ENCODE data around the gene CAMK1D. TPM values are rescaled to one million over a fixed set of nuclear protein-coding genes. Genes with fewer than 3 reads are reported as not detected.

CAMK1D gene
- total and polyA plus RNA-seq, 10 of the 15 experiments (the other 5 are each of a cell fraction or from before 2014, with no cell fraction given), result 2.1 to 35.5 (median 14.7) TPM

- Histone ChIP-seq H3K9ac (ENCODE audit: control insufficient read depth, insufficient read depth, low read length) (no peak overlapping the region), H3K9me3 (replicated peaks; ENCODE audit: control insufficient read depth, insufficient read depth, low read length) (no peaks in the 10 kb centered on the region; the same call in 2 of the 3 replicates), H3K4me3 (no peak overlapping the region), H4K20me1 (ENCODE audit: control insufficient read depth, insufficient read depth) (no peaks in the 10 kb centered on the region), H3K27ac (ENCODE audit: control insufficient read depth, insufficient read depth) (no peak overlapping the region), H3K79me2 (ENCODE audit: control insufficient read depth, insufficient read depth, low read length) (peaks cover 34% of the 10 kb centered on the region), H3K4me1 (ENCODE audit: control insufficient read depth, insufficient read depth, low read length) (peaks cover 18% of the 10 kb centered on the region), H3K27me3 (replicated peaks in 1 of 2; ENCODE audit: control insufficient read depth in 2 of 2, insufficient read depth in 2 of 2, low read length in 1 of 2) (no peaks in the 10 kb centered on the region), H3K36me3 (ENCODE audit: control insufficient read depth in 2 of 2, insufficient read depth in 2 of 2, low read length in 1 of 2) (no peaks in the 10 kb centered on the region), H3K4me2 (ENCODE audit: control insufficient read depth, insufficient read depth) (no peak overlapping the region), H2AFZ (ENCODE audit: control insufficient read depth, low read depth, low read length) (no peak overlapping the region)
- ChIA-PET SMC1A (ENCODE audit: uncharacterized antibody, unreplicated experiment) (interaction anchor here (0.7 to 1.7 kb wide), 5 partner anchors 9 to 123 kb away, joined by 3 to 11 read pairs (median 3); partner anchors contain the start of gene CAMK1D), CTCF (interaction anchor here (0.7 to 1.8 kb wide), 3 partner anchors 10 to 96 kb away, joined by 3 to 4 read pairs (median 4); no protein-coding TSS in a partner anchor), POLR2A (interaction anchor here (0.7 to 2.3 kb wide), 3 partner anchors 10 to 125 kb away, joined by 3 to 8 read pairs (median 5); partner anchors contain the start of gene CAMK1D), RAD21 (ENCODE audit: unreplicated experiment) (interaction anchor here (0.7 to 1.0 kb wide), 2 partner anchors 11 to 296 kb away, joined by 3 to 4 read pairs; no protein-coding TSS in a partner anchor)
- in situ Hi-C loops (cut with MboI), result no loop called here
- intact Hi-C loops (cut with micrococcal nuclease; ENCODE audit: unreplicated experiment), result no loop called here
- ATAC-seq (no peak), FAIRE-seq (no peak), DNase-seq (ENCODE audit: low read depth, low spot score) (no peak)
- TF ChIP-seq ATF3 (IDR thresholded peaks at IDR 0.05; ENCODE audit: borderline replicate concordance, extremely low read depth, low read depth, low read length), result no peak
- no peak for TF ChIP-seq POLR2A (IDR thresholded peaks at IDR 0.05; ENCODE audit: low read depth, low read length)
- no peak for TF ChIP-seq IRF4 (IDR thresholded peaks at IDR 0.05; ENCODE audit: low read depth, low read length)
- TF ChIP-seq, protein P1, sequence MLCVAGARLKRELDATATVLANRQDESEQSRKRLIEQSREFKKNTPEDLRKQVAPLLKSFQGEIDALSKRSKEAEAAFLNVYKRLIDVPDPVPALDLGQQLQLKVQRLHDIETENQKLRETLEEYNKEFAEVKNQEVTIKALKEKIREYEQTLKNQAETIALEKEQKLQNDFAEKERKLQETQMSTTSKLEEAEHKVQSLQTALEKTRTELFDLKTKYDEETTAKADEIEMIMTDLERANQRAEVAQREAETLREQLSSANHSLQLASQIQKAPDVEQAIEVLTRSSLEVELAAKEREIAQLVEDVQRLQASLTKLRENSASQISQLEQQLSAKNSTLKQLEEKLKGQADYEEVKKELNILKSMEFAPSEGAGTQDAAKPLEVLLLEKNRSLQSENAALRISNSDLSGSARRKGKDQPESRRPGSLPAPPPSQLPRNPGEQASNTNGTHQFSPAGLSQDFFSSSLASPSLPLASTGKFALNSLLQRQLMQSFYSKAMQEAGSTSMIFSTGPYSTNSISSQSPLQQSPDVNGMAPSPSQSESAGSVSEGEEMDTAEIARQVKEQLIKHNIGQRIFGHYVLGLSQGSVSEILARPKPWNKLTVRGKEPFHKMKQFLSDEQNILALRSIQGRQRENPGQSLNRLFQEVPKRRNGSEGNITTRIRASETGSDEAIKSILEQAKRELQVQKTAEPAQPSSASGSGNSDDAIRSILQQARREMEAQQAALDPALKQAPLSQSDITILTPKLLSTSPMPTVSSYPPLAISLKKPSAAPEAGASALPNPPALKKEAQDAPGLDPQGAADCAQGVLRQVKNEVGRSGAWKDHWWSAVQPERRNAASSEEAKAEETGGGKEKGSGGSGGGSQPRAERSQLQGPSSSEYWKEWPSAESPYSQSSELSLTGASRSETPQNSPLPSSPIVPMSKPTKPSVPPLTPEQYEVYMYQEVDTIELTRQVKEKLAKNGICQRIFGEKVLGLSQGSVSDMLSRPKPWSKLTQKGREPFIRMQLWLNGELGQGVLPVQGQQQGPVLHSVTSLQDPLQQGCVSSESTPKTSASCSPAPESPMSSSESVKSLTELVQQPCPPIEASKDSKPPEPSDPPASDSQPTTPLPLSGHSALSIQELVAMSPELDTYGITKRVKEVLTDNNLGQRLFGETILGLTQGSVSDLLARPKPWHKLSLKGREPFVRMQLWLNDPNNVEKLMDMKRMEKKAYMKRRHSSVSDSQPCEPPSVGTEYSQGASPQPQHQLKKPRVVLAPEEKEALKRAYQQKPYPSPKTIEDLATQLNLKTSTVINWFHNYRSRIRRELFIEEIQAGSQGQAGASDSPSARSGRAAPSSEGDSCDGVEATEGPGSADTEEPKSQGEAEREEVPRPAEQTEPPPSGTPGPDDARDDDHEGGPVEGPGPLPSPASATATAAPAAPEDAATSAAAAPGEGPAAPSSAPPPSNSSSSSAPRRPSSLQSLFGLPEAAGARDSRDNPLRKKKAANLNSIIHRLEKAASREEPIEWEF (IDR thresholded peaks at IDR 0.05; ENCODE audit: insufficient replicate concordance, low read depth, low read length), result no peak
- no peak for TF ChIP-seq CHD1 (IDR thresholded peaks at IDR 0.05; ENCODE audit: low read depth, low read length)
- no peak for TF ChIP-seq MYC (IDR thresholded peaks at IDR 0.05; ENCODE audit: insufficient read depth, insufficient read length, insufficient replicate concordance, low read length, severe bottlenecking)
- TF ChIP-seq, protein P2, sequence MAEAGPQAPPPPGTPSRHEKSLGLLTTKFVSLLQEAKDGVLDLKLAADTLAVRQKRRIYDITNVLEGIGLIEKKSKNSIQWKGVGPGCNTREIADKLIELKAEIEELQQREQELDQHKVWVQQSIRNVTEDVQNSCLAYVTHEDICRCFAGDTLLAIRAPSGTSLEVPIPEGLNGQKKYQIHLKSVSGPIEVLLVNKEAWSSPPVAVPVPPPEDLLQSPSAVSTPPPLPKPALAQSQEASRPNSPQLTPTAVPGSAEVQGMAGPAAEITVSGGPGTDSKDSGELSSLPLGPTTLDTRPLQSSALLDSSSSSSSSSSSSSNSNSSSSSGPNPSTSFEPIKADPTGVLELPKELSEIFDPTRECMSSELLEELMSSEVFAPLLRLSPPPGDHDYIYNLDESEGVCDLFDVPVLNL (IDR thresholded peaks at IDR 0.05; ENCODE audit: low read depth, low read length), result no peak
- TF ChIP-seq JUND (IDR thresholded peaks at IDR 0.05; ENCODE audit: low read depth, low read length), result no peak
- TF ChIP-seq SUZ12 (IDR thresholded peaks at IDR 0.05; ENCODE audit: unreplicated experiment), result no peak
- TF ChIP-seq SMAD5 (IDR thresholded peaks at IDR 0.05; ENCODE audit: low read depth), result no peak
- TF ChIP-seq MTA3 (IDR thresholded peaks at IDR 0.05; ENCODE audit: borderline replicate concordance, low read length), result no peak
- no peak for TF ChIP-seq WRNIP1 (IDR thresholded peaks at IDR 0.05; ENCODE audit: borderline replicate concordance, low read depth, low read length)
- no peak for TF ChIP-seq MXI1 (IDR thresholded peaks at IDR 0.05; ENCODE audit: low read depth, low read length)
- BruUV-seq (replicated peaks), result no TSS peak
- WGBS (ENCODE audit: insufficient coverage, insufficient replicate concordance, low lambda C conversion rate, missing lambda C conversion rate), result 88% methylated on average over 5 of the region's 5 CpGs
Measured at GRCh38 chr10:12360461-12360860, 11.1 kb downstream of the CAMK1D start.

All from GM12878 (cell line).